ENCODE data around the gene ENO4. TPM values are rescaled to one million over a fixed set of nuclear protein-coding genes. Genes with fewer than 3 reads are reported as not detected.

ENO4 gene
- total RNA-seq, 1 donor from 2014 or later = 0.37 TPM

GRCh38 chr10:116868722-116869121 is 19.4 kb downstream of the ENO4 start:
- H3K27ac Mint-ChIP-seq (ENCODE audit: unreplicated experiment) = no peak overlapping the region
- no peak for DNase-seq (ENCODE audit: low read depth, low spot score)
- H3K4me1 Mint-ChIP-seq = no peaks in the 10 kb centered on the region
- H3K36me3 Mint-ChIP-seq (ENCODE audit: low read depth) = no peaks in the 10 kb centered on the region
- no peaks in the 10 kb centered on the region for H3K9me3 Mint-ChIP-seq
- TF ChIP-seq CTCF (conservative IDR thresholded peaks at IDR 0.05) = no peak
- no peak overlapping the region for H3K4me3 Mint-ChIP-seq
- peaks cover 26% of the 10 kb centered on the region for H3K27me3 Mint-ChIP-seq (ENCODE audit: low read depth)

GRCh38 chr10:116870949-116871348 is 21.6 kb downstream of the ENO4 start:
- H3K9me3 Mint-ChIP-seq = no peaks in the 10 kb centered on the region
- H3K27me3 Mint-ChIP-seq (ENCODE audit: low read depth) = peaks cover 42% of the 10 kb centered on the region
- TF ChIP-seq CTCF (conservative IDR thresholded peaks at IDR 0.05) = no peak
- no peaks in the 10 kb centered on the region for H3K36me3 Mint-ChIP-seq (ENCODE audit: low read depth)
- H3K4me1 Mint-ChIP-seq = no peaks in the 10 kb centered on the region
- DNase-seq (ENCODE audit: low read depth, low spot score) = no peak
- H3K27ac Mint-ChIP-seq (ENCODE audit: unreplicated experiment) = no peak overlapping the region
- no peak overlapping the region for H3K4me3 Mint-ChIP-seq

GRCh38 chr10:116873134-116873533 is 23.8 kb downstream of the ENO4 start:
- Mint-ChIP-seq H3K4me1 (no peaks in the 10 kb centered on the region), H3K4me3 (no peak overlapping the region), H3K27me3 (ENCODE audit: low read depth) (peaks cover 61% of the 10 kb centered on the region), H3K36me3 (ENCODE audit: low read depth) (no peaks in the 10 kb centered on the region), H3K9me3 (no peaks in the 10 kb centered on the region), H3K27ac (ENCODE audit: unreplicated experiment) (no peak overlapping the region)
- no peak for TF ChIP-seq CTCF (conservative IDR thresholded peaks at IDR 0.05)
- no peak for DNase-seq (ENCODE audit: low read depth, low spot score)

- no peak for DNase-seq (ENCODE audit: low read depth, low spot score)
- Mint-ChIP-seq H3K27ac (ENCODE audit: unreplicated experiment) (no peak overlapping the region), H3K27me3 (ENCODE audit: low read depth) (peaks cover 76% of the 10 kb centered on the region), H3K4me1 (peaks cover 12% of the 10 kb centered on the region), H3K4me3 (no peak overlapping the region), H3K9me3 (no peaks in the 10 kb centered on the region), H3K36me3 (ENCODE audit: low read depth) (no peaks in the 10 kb centered on the region)
- TF ChIP-seq CTCF (conservative IDR thresholded peaks at IDR 0.05) = no peak
Observed at GRCh38 chr10:116875897-116876296, 26.6 kb downstream of the ENO4 start.

GRCh38 chr10:116877391-116877790 is 28.1 kb downstream of the ENO4 start:
- Mint-ChIP-seq H3K4me3 (no peak overlapping the region), H3K27me3 (ENCODE audit: low read depth) (peaks cover 82% of the 10 kb centered on the region), H3K27ac (ENCODE audit: unreplicated experiment) (no peak overlapping the region), H3K4me1 (peaks cover 12% of the 10 kb centered on the region), H3K36me3 (ENCODE audit: low read depth) (no peaks in the 10 kb centered on the region), H3K9me3 (no peaks in the 10 kb centered on the region)
- DNase-seq (ENCODE audit: low read depth, low spot score) = no peak
- TF ChIP-seq CTCF (conservative IDR thresholded peaks at IDR 0.05) = no peak

- no peak overlapping the region for H3K4me3 Mint-ChIP-seq
- H3K36me3 Mint-ChIP-seq (ENCODE audit: low read depth) = no peaks in the 10 kb centered on the region
- peaks cover 12% of the 10 kb centered on the region for H3K4me1 Mint-ChIP-seq
- no peak overlapping the region for H3K27ac Mint-ChIP-seq (ENCODE audit: unreplicated experiment)
- H3K9me3 Mint-ChIP-seq = no peaks in the 10 kb centered on the region
- peaks cover 81% of the 10 kb centered on the region for H3K27me3 Mint-ChIP-seq (ENCODE audit: low read depth)
- no peak for DNase-seq (ENCODE audit: low read depth, low spot score)
- no peak for TF ChIP-seq CTCF (conservative IDR thresholded peaks at IDR 0.05)
Observed at GRCh38 chr10:116878123-116878522, 28.8 kb downstream of the ENO4 start.
